ENCODE results near the gene TAF4B.

TAF4B gene

GRCh38 chr18:26335156-26335555 is 108.9 kb downstream of the TAF4B start:
- TF ChIP-seq, protein P1, sequence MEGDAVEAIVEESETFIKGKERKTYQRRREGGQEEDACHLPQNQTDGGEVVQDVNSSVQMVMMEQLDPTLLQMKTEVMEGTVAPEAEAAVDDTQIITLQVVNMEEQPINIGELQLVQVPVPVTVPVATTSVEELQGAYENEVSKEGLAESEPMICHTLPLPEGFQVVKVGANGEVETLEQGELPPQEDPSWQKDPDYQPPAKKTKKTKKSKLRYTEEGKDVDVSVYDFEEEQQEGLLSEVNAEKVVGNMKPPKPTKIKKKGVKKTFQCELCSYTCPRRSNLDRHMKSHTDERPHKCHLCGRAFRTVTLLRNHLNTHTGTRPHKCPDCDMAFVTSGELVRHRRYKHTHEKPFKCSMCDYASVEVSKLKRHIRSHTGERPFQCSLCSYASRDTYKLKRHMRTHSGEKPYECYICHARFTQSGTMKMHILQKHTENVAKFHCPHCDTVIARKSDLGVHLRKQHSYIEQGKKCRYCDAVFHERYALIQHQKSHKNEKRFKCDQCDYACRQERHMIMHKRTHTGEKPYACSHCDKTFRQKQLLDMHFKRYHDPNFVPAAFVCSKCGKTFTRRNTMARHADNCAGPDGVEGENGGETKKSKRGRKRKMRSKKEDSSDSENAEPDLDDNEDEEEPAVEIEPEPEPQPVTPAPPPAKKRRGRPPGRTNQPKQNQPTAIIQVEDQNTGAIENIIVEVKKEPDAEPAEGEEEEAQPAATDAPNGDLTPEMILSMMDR (IDR thresholded peaks at IDR 0.05), result no peak

DNA sequence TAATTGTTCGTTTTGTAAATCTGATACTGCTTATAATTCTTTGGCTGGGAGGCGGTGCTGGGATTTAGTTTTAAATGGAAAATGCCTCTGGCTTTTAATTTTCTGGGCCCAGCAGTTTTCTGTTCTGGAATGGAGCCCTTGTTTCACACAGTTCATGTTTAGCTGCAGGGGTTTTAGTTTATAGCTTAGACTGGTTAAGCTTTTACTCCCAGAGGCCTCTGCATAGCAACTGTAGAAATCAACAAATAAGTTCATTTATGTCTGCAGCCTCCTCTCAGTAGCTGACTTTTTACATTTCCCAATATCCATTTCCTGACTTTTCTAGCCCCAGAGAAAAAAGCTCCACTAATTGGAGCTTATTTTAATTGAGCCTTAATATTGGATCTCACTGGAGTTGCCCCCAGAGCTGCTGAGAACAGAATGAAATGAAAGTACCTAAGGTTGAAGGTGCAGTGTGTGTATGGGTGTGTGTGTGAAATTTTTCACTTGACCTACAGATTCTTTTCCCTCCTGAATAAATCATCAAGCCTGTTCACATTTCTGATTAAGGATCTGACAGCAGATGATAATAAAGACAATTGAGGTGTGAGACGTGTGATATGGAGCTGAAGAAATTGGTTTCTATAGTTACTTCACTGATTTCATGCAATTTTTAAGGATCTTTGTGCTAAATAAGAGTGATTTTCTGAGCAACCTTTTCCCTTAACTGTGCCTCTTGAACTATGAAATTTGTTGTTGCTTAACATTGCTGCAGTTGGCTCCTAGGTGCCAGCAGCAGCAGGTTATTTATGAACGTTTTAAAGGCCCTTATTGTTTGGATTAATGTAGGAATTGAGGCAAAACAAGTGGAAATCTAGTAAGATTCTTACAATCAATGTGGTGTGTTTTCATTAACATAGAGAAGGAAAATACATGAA is 109.6 kb downstream of the TAF4B start:
- TF ChIP-seq, protein P1 (IDR thresholded peaks at IDR 0.05), result no peak

DNA sequence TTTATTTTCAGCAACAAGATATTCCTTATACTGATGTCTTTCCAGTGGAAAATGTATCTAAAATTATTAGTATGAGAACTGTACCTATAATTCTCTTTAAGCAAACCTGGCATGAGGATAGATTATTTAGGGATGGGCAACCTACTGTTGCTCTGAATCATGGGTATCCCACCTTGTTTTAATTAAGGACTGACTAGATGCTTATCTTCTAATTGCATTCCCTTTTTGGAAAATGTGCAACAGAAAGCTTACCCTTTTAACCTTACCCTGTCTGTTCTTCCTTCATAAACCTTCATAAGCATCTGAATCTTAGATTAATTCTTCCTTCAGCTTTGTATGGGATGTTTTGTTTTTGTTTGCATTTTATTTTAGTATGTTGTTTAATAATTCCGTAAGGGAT is 110.3 kb downstream of the TAF4B start:
- TF ChIP-seq, protein P1 (IDR thresholded peaks at IDR 0.05), result no peak

DNA sequence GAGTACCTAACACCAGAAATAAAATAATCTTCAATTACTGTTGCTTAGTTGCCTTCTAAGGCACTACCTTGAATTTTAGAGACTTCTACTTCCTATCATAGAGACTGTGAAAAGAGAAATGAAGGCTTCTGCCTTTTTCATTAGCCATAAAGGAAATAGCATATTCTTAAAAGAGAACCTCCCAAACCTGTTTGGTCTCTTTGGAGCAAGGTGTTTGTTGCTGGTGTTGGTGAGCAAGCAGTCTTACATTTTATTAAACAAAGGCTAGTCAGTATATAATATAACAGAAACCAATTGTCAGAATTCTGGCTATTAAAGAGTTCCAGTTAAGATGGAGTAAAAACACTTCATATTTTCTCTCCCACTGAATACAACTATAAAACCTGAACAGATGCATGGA is 116.4 kb downstream of the TAF4B start:
- TF ChIP-seq, protein P1 (IDR thresholded peaks at IDR 0.05), result no peak

DNA sequence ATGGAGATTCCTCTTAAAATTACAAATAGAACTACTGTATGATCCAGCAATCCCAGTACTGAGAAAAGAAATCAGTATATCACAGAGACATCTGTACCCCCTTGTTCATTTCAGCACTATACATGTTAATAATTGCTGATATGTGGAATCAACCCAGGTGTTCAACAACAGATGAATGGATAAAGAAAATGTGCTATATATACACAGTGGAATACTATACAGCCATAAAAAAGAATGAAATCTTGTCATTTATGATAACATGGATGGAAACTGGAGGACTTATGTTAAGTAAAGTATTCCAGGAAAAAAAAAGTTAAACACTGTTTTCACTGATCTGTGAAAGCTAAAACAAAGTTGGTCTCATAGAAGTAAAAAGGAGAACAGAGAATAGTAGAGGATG is 124.7 kb downstream of the TAF4B start:
- TF ChIP-seq, protein P1 (IDR thresholded peaks at IDR 0.05), result no peak

GRCh38 chr18:26356045-26356785 is 130.0 kb downstream of the TAF4B start:
- TF ChIP-seq, protein P1 (IDR thresholded peaks at IDR 0.05), result no peak

- TF ChIP-seq, protein P1 (IDR thresholded peaks at IDR 0.05), result no peak
Observed at GRCh38 chr18:26357960-26358359, 131.7 kb downstream of the TAF4B start.

Measured in LNCAP (cell line).